Calu3 (cell line): Measurements from ENCODE around the gene OTOGL. TPM values are rescaled to one million over a fixed set of nuclear protein-coding genes. Genes with fewer than 3 reads are reported as not detected.

Source experiments
- BruUV-seq: library from RNA; stranded (reverse); fragments of 400-500 nt; replicated peaks from 2 replicates; lab custom pipeline; 2021; lab: Mats Ljungman, UMichigan
- CTCF ChIA-PET: fragments of 300-600 bp; sonication (Branson Sonifier 250); formaldehyde crosslinking; loops from one replicate; lab custom pipeline; 2022; ENCODE audit warnings: antibody characterized with exemption; lab: Charles Lee
- DNase-seq: peaks from one replicate; pipeline ENCODE4 v3.0.0; 2022
- H3K27ac Mint-ChIP-seq: one replicate; pipeline ENCODE4 v1.8.0; 2022; ENCODE audit warnings: mixed read lengths; ENCODE audit not compliant: unreplicated experiment
- H3K27me3 Mint-ChIP-seq: one replicate; pipeline ENCODE4 v1.8.0; 2022; ENCODE audit warnings: mixed read lengths; ENCODE audit not compliant: unreplicated experiment
- H3K36me3 Mint-ChIP-seq: one replicate; pipeline ENCODE4 v1.8.0; 2022; ENCODE audit warnings: mild to moderate bottlenecking, moderate library complexity, mixed read lengths; ENCODE audit not compliant: insufficient read depth, unreplicated experiment
- H3K4me1 Mint-ChIP-seq: one replicate; pipeline ENCODE4 v1.8.0; 2022; ENCODE audit warnings: mild to moderate bottlenecking, low read depth, mixed read lengths; ENCODE audit not compliant: unreplicated experiment
- H3K4me3 Mint-ChIP-seq: one replicate; pipeline ENCODE4 v1.8.0; 2022; ENCODE audit warnings: mild to moderate bottlenecking, low read depth, moderate library complexity, mixed read lengths; ENCODE audit not compliant: unreplicated experiment
- H3K9me3 Mint-ChIP-seq: one replicate; pipeline ENCODE4 v1.8.0; 2022; ENCODE audit warnings: low read depth, mixed read lengths; ENCODE audit not compliant: unreplicated experiment
- CTCF ChIP-seq: fragments of 200-600 bp; IDR thresholded peaks from one replicate; pipeline ENCODE4 v1.8.0; 2022; ENCODE audit warnings: antibody characterized with exemption; ENCODE audit not compliant: unreplicated experiment
- intact Hi-C: fragments of 100-400 bp; cut with micrococcal nuclease; formaldehyde crosslinking; loops from one replicate; pipeline ENCODE4 v1.10.0; 2022; ENCODE audit not compliant: unreplicated experiment
- total RNA-seq: library from RNA; stranded (reverse); gene quantifications from 2 replicates; pipeline ENCODE4 v1.2.3, GENCODE V29; 2022

The OTOGL gene
- total RNA-seq, 1 experiment from 2014 or later: 0.09 TPM

DNA sequence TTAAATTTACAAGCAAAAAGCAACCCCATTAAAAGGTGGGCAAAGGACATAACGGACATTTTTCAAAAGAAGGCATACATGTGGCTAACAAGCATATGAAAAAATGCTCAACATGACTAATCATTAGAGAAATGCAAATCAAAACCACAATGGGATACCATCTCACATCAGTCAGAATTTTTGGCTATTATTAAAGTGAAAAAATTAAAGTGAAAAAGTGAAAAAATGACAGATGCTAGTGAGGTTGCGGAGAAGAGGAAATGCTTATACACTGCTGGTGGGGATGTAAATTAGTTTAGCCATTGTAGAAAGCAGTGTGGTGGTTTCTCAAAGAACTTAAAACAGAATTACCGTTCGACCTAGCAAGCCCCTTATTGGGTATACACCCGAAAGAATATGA lies 7.9 kb downstream of the OTOGL start:
- no peak for TF ChIP-seq CTCF
- no peaks in the 10 kb centered on the region for H3K27me3 Mint-ChIP-seq
- DNase-seq: no peak
- H3K27ac Mint-ChIP-seq: no peak overlapping the region
- H3K4me3 Mint-ChIP-seq: no peak overlapping the region
- intact Hi-C loops: no loop called here
- CTCF ChIA-PET: no interaction called here
- no TSS peak for BruUV-seq
- no peaks in the 10 kb centered on the region for H3K36me3 Mint-ChIP-seq
- no peaks in the 10 kb centered on the region for H3K4me1 Mint-ChIP-seq
- H3K9me3 Mint-ChIP-seq: peaks cover 3% of the 10 kb centered on the region

DNA sequence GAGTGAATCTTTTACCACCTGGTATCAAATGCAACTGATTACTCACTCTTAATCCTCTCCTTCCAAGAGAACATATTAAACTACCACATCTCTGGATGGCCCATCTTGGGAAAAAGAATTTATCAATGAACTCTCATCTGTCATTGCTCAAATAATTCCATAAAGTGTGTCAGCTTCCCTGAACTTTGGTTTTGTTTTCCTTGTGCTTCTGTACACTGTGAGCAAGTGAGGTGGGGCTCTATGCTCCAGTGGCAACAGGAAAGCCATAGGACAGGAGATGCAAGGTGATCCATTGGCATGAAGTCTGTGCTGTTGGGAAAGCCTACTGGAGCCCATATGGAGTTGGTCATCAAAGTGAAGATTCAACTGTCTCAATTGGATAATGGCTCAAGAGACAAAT lies 17.4 kb downstream of the OTOGL start:
- Mint-ChIP-seq H3K9me3 (peaks cover 13% of the 10 kb centered on the region), H3K36me3 (no peaks in the 10 kb centered on the region), H3K4me3 (no peak overlapping the region), H3K27me3 (no peaks in the 10 kb centered on the region), H3K4me1 (no peaks in the 10 kb centered on the region), H3K27ac (no peak overlapping the region)
- no peak for DNase-seq
- CTCF ChIA-PET: no interaction called here
- BruUV-seq: no TSS peak
- intact Hi-C loops: no loop called here
- TF ChIP-seq CTCF: no peak

GRCh38 chr12:80118565-80119324 lies 19.4 kb downstream of the OTOGL start:
- CTCF ChIA-PET: interaction anchor here (0.7 kb wide), 1 partner anchor 373 kb away, joined by 5 read pairs; no protein-coding TSS in a partner anchor
- TF ChIP-seq CTCF: no peak
- Mint-ChIP-seq H3K4me1 (no peaks in the 10 kb centered on the region), H3K4me3 (no peak overlapping the region), H3K27me3 (no peaks in the 10 kb centered on the region), H3K9me3 (peaks cover 7% of the 10 kb centered on the region), H3K36me3 (no peaks in the 10 kb centered on the region), H3K27ac (no peak overlapping the region)
- no peak for DNase-seq
- intact Hi-C loops: no loop called here
- BruUV-seq: no TSS peak

DNA sequence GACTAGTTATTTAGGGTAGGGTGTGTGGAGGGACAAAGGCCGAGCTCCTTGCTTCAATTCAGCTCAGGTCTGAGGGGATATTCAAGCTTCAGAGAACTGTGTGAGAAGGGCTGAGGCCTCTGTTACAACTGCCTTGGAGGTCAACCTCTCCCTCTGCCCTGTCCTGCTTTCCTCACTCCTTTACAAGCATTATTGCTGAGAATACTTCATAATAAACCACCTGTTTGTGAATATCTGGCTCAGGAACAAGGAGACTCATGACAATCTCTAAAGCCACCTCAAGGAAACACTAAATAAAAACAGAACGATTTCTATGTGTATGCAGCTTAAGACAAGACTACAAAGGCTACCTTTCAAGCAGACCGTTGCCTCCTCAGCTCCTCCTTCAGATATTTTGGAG lies 21.7 kb downstream of the OTOGL start:
- H3K4me3 Mint-ChIP-seq: no peak overlapping the region
- CTCF ChIA-PET: no interaction called here
- no peaks in the 10 kb centered on the region for H3K27me3 Mint-ChIP-seq
- BruUV-seq: no TSS peak
- peaks cover 5% of the 10 kb centered on the region for H3K9me3 Mint-ChIP-seq
- no peaks in the 10 kb centered on the region for H3K4me1 Mint-ChIP-seq
- no peak for DNase-seq
- no peak overlapping the region for H3K27ac Mint-ChIP-seq
- no peak for TF ChIP-seq CTCF
- intact Hi-C loops: no loop called here
- no peaks in the 10 kb centered on the region for H3K36me3 Mint-ChIP-seq
